ENCODE data around the gene NR3C2.

NR3C2 gene

DNA sequence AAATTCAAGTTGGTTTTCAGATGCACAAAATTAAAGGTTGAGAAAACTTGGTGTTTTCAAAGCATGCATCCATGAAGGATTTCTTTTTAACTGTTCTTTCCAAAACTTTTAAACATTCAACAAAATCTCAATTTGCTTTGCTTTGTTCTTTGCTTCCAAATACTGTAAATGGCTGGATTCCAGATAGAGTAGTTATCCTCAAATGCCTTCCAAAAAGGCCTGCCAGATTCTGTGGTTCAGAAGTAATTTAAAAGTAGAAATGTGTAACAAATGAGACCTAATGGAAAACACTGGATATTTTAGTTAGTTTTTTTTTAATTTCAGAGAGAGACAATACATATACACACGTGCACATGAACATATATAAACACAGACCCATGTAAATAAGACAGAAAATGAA is 97.3 kb downstream of the NR3C2 start:
- TF ChIP-seq, protein P1, sequence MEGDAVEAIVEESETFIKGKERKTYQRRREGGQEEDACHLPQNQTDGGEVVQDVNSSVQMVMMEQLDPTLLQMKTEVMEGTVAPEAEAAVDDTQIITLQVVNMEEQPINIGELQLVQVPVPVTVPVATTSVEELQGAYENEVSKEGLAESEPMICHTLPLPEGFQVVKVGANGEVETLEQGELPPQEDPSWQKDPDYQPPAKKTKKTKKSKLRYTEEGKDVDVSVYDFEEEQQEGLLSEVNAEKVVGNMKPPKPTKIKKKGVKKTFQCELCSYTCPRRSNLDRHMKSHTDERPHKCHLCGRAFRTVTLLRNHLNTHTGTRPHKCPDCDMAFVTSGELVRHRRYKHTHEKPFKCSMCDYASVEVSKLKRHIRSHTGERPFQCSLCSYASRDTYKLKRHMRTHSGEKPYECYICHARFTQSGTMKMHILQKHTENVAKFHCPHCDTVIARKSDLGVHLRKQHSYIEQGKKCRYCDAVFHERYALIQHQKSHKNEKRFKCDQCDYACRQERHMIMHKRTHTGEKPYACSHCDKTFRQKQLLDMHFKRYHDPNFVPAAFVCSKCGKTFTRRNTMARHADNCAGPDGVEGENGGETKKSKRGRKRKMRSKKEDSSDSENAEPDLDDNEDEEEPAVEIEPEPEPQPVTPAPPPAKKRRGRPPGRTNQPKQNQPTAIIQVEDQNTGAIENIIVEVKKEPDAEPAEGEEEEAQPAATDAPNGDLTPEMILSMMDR (IDR thresholded peaks at IDR 0.05; ENCODE audit: insufficient read depth, low read depth, low read length, missing control alignments), result no peak
- DNase-seq (ENCODE audit: low read depth), result no peak
- no peak overlapping the region for H3K4me3 ChIP-seq (ENCODE audit: low read depth, low read length)

DNA sequence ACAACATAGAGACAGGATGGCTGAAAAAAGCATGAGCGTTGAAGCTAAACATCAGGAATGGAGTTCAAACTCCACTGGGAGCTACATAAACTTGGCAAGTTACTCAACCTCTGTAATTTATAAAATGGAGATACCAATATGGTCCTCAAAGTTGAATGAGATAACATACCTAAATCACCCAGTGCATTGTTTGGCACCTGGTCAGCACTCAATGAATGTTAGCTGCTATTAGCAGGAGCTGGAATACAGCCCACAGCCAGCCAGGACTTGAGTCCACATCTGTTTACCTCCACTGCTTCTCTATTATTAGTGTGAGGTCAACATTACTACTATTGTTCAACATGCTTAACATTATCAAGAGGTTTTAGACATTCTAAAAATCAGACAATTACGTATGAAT is 97.9 kb downstream of the NR3C2 start:
- no peak for DNase-seq (ENCODE audit: low read depth)
- TF ChIP-seq, protein P1 (IDR thresholded peaks at IDR 0.05; ENCODE audit: insufficient read depth, low read depth, low read length, missing control alignments), result no peak
- H3K4me3 ChIP-seq (ENCODE audit: low read depth, low read length), result no peak overlapping the region

DNA sequence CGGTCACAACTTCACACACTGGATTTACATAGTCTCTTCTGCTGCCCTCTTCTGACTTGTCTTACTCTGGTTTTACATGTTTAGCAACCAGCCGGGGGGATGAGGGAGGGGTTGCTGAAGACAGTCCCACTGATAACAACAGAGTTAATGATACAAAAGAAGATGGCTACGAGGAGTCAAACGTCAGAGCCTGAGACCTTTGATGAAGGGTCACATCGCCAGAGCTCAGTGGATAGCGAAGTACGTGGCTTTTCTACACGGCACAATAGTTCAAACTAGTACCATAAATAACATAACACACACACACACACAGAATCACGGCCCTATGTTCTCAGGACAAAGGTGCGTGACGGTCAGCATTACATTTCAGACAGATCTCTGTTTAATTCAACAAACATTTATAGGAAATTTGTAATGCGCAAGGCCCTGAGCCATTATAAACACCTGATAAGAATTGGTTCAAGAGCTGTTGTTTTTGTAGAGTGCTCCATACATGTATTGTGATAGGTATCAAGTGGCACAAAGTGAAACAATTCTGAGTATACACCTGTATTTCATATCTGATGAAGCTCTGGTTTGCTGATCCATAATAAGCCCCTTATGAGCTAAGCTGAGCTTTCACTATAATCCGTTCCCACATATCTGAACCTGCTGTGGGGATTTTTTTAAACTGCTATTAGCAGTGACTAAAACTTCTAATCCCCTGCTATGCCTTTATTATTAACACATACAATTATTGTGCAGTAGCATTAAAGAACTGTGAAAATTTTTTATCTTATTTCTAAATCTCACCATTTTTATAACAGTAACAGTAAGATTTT is 100.0 kb downstream of the NR3C2 start:
- TF ChIP-seq, protein P1 (IDR thresholded peaks at IDR 0.05; ENCODE audit: insufficient read depth, low read depth, low read length, missing control alignments), result no peak
- no peak overlapping the region for H3K4me3 ChIP-seq (ENCODE audit: low read depth, low read length)
- no peak for DNase-seq (ENCODE audit: low read depth)

DNA sequence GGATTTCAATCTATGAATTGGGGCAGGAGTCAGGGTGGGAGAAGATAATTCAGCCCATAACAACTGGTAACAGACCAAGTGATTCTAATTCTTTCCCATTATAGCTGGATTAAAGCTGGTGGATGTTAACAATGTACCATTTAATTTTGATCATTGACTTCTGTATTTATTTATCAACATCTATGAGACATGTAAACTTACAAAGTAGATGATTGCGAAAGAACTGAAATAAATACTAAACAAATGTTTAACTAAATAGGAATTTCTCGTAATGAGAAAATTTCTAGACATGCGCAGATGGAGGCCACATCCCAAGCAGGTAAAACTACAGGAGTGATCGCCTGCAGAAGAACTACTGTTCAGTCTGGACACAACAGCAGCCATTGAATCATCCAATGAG is 107.1 kb downstream of the NR3C2 start:
- DNase-seq (ENCODE audit: low read depth), result no peak
- no peak overlapping the region for H3K4me3 ChIP-seq (ENCODE audit: low read depth, low read length)
- TF ChIP-seq, protein P1 (IDR thresholded peaks at IDR 0.05; ENCODE audit: insufficient read depth, low read depth, low read length, missing control alignments), result no peak

DNA sequence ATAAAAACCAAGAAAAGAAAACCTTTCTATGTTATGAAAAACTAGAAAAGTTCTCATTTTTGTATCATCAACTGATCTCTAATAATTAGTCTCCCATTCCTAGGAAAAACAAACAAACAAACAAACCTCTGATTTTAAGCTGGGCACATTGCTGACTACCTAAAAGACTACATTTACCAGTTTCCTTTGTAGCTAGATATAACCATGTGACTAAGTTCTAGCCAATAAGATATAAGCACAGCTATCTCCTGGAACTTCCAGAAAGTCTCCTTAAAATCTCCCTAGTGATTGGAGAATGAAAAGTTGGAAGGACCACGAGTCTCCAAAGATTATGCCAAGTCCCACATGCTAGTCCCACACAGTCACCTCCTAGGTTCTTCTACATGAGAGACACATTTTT is 108.9 kb downstream of the NR3C2 start:
- no peak for DNase-seq (ENCODE audit: low read depth)
- TF ChIP-seq, protein P1 (IDR thresholded peaks at IDR 0.05; ENCODE audit: insufficient read depth, low read depth, low read length, missing control alignments), result no peak

DNA sequence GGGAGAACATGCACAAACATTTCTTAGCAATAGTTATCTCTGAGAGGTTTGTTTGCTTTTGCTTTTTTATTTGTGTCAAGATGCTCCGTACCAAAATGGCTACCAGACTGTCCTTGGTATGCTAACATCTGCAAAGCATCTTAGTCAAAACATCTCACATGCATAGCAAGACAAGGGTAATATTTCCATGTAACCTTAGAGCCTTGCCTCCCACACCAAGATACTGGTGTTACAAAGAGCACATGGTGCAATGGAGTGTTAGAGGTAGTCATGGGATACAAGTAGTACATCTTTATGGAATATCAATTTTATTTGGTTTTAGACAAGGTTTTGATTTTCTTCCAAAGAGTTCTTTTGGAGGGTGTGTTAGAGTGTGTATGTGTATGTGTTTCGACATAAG is 109.7 kb downstream of the NR3C2 start:
- no peak for DNase-seq (ENCODE audit: low read depth)
- TF ChIP-seq, protein P1 (IDR thresholded peaks at IDR 0.05; ENCODE audit: insufficient read depth, low read depth, low read length, missing control alignments), result no peak

More for the DNA sequence above, 108.9 kb downstream of the NR3C2 start:
- H3K4me3 ChIP-seq (ENCODE audit: low read depth, low read length), result no peak overlapping the region

DNA sequence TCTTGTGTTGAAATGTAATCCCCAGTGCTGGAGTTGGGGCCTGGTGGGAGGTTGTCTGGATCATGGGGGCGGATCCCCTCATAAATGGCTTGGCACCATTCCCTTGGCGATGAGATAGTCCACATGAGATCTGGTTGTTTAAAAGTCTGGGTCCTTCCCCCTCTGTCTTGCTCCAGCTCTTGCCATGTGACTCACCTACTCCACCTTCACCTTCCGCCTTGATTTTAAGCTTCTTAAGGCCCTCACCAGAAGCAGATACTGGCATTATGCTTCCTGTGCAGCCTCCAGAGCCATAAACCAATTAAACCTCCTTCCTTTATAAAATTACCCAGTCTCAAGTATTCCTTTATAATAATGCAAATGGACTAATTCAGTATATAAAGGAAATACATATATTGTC is 111.5 kb downstream of the NR3C2 start:
- no peak for DNase-seq (ENCODE audit: low read depth)
- TF ChIP-seq, protein P1 (IDR thresholded peaks at IDR 0.05; ENCODE audit: insufficient read depth, low read depth, low read length, missing control alignments), result no peak
- no peak overlapping the region for H3K4me3 ChIP-seq (ENCODE audit: low read depth, low read length)

More for the DNA sequence above, 109.7 kb downstream of the NR3C2 start:
- H3K4me3 ChIP-seq (ENCODE audit: low read depth, low read length), result no peak overlapping the region
